ENCODE results near the gene TFPI2.

Gene TFPI2

DNA sequence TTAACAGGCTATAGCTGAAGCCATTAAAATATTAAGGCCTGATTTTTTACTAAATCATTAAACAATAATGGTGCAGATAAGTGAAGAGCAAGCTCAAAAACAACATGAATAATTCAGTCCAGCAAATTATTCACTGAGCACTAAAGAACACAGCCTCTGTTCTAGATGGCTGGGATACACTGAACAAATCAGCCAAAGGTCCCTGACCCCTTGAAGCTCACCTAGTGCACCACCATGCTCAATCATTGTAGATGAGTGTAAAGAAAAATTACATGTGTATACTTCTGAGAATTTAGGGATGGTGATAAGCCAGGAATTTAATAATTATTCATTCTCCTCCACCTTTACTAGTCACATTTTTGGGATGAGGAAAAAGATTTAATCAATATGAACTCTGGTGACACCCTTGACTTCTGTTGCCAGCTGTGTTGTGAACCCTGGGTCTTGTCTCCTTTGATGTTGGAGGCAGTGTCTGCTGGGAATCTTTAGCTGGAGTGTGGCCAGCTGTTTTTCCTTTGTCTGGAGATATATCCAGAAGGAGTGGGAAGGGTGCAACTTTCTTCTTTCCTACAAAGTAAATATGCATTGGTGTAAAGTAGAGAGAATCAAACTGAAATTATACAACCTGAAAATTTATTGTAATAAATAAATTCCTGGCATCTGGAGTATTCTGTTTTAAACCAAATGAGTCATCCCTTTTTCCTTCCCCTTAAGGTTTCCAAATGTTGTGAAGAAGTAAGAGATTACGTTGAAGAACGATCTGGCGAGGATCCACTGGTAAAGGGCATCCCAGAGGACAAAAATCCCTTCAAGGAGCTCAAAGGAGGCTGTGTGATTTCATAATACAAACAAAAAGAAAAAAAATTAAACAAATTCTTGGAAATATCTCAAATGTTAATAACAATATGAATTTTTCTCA is 19.8 kb upstream of the TFPI2 start:
- DNase-seq (ENCODE audit: low read depth in 3 of 3, low spot score in 1 of 3) = no peak

DNA sequence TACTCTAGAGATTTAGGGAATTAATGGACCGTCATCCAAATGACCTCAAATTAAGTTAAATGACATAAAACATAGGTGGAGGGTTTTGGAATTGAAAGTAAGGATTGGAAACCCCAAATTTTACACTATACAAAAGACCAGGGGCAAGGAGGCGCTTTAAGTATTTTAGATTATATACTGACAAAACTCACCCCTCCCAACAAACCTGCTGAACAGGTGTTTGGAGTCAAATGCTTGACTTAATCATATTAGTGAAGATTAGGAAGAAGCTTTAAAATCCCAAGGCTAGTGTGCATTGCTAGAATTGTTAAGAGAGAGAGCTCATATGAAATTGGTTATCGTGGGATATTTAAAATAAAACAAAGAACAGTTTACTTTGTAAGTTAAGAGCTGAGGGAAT is 15.7 kb upstream of the TFPI2 start, which contains the start of gene GNGT1:
Gene GNGT1 (plus strand): TSS at position 301 of the 400 bp plus-strand sequence. CDS start 180 bp downstream, outside the sequence.
- no peak for DNase-seq (ENCODE audit: low read depth in 3 of 3, low spot score in 1 of 3)

DNA sequence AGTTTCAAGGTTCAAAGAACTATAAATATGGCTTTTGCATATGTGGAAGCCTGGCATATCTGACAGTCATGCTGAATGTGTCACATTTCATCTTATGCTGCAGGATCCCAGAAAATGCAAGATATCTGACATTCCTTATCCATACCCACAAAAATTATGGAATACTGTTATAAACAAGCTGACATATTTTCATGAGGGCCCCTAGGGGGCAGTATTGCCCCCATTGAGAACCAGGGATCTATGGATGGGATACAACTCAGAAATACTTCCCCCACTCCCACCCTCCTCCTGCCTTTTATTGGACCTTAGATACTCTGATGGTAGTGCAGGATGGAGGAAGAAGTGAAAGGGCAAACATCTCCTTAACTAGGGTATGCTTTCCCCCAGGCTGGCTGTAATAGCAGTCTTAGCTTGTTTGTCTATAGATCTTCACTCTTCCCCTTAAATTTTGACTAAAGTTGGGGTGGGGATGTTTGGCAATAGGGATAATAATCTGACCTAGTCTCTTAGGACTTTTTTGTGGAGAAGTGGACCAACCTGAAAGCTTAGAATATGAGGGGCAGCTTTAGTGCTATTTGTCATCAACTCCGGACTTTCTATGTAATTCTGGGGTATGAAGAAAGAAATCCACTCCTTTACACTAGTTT is 12.3 kb upstream of the TFPI2 start:
- no peak for DNase-seq (ENCODE audit: low read depth in 3 of 3, low spot score in 1 of 3)

DNA sequence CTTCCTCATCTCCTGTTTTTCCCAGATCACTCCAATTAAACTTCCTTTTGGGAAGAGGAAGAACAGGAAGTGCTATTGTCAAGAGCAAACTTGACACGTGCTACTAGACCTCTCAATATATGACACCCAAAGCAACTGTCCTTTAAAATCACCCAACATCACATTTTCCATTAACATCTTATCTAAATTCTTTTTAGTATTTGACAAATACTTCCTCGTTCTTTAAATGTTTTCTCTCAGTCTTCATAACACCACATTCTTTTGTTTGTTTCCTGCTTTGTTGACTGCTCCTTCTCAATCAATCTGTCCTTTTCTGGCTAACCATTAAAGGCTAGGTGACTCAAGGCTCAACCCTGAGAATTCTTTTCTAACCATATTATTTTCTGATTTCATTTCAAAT is 7.1 kb upstream of the TFPI2 start:
- DNase-seq (ENCODE audit: low read depth in 3 of 3, low spot score in 1 of 3) = no peak

DNA sequence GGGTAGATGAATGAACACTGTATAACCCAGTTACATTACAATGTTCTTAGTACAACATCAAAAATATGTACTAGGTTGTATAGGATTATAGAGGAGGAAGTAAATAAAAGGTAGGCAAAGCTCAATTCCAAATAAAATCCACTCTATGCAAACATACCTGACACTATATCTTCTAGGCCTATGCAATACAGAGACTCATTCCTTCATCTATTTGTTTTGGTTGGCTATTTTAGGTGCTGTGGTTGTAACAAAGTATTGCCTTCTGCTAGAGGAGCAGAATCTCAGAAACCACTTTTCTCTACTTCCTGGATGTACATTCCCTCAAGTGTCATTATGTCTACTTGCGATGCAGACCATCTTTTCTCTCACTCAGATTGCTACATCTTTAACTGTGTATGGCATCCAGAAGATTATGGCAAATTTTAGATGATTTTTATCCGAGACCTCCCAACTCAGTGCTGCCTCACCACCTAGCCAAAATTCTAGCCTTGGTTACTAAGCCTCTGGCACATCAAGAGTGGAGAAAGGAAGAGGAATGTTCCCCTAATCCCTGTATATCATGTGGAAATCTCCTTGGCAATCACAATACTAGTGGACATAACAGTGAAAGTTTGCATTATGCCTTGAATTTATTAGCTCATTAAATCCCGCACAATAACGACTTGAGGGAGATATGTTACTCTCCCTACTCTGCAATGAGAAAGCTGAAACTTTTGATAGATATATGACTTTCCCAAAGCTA is 5.5 kb upstream of the TFPI2 start:
- no peak for DNase-seq (ENCODE audit: low read depth in 3 of 3, low spot score in 1 of 3)

DNA sequence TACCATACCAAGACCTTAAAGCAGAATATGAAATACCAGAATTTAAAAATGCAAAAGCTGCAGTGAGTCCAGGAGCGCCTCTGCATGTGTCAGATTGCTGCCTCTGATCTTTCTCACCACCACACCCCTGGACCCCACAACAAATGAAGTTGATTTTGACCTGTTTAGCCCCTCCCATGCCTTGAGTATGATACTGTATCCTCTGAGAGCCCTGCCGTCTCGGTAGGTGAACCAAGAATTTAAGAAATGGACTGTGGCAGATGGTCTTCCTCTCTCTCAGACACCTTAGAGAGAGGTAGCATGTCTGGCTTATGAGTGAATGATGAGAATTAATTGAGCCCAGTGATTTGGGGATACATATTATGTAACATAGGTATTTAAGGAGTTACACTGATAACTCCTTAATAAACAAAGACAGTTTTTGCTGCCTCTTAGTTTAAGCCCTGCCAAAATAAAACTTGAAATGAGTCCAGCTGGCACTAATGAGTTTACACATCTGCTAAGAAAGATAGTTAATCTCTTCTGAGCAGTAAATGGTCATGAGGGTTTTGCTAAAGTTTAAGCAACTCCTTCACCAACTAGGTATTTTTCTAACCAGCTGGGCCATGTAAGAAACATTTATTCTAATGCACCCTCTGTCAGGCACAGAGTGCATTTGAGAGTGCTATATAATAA is 4.5 kb upstream of the TFPI2 start:
- no peak for DNase-seq (ENCODE audit: low read depth in 3 of 3, low spot score in 1 of 3)

DNA sequence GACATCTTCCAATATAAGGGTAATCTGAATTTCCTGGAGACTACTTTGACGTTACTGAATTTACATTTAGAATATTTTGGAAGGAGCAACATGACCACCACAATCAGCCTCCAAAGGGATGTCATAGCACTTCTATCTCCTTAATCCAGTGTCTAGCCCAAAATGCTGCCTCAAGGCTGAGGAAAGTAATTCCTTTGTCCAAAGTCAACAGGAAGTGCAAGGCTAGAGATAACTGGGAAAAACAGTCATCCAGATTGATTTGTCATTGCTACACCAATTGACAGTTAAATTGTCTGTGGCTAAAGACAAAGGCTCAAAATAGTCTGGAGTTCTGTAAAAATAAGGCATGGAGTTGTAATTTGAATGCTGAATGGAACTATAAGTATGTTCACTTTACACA is 3.9 kb upstream of the TFPI2 start:
- DNase-seq (ENCODE audit: low read depth in 3 of 3, low spot score in 1 of 3) = no peak

DNA sequence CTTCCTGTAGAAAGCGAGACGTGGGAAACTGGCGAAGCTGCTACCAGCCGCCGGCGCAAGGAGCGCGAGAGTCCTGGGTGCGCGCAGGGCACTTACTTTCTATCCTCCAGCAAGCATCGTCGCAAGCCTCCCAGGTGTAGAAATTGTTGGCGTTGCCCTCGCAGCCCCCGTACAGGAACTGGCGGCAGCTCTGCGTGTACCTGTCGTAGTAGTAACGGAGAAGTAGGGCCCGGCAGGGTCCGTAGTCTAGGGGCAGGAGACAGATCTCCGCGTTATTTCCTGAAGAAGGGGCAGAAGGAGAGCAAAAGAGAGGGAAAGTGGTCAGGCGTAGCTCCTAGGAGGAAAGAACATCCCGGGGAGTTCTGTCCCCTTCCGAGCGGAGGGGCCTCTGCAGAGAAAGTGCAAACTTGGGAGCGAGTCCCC is 501 bp downstream of the TFPI2 start:
- no peak for DNase-seq (ENCODE audit: low read depth in 3 of 3, low spot score in 1 of 3)

DNA sequence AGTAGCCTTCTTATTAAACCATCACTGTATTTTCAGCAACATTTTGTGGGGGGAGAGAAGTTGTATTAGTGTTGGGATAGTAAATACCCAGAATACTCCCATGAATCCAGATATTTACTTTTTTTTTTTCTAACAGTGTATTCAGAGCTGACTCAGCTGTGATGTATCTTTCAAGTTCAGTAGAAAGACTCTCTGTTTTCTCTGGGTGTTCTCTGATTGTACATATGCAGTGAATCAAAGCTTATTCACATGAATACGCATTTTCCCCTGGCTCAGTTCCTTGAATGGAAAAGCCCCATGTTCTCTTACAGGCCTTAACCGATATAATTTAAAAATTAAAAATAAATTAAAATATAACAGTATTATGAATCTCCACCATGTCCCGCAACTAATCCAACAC is 1.3 kb downstream of the TFPI2 start:
- no peak for DNase-seq (ENCODE audit: low read depth in 3 of 3, low spot score in 1 of 3)

DNA sequence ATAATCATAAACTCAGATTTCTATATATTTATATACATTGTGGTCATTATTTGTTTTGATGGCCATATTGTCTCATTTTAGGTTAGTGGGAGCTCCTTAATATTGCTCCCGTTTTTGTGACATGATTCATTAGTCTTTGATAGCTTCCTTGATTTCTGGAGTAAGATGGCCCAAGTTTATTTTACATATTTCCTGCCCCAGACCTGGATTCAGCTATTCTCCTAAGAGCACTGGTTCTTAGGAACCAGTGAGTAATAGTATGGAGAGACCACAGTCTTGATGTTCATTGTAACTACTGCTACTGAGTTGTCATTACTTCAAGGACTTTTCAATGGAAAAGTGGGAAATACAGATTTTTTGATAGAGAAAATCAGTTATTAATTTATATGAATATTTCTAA is 6.0 kb downstream of the TFPI2 start:
- no peak for DNase-seq (ENCODE audit: low read depth in 3 of 3, low spot score in 1 of 3)

DNA sequence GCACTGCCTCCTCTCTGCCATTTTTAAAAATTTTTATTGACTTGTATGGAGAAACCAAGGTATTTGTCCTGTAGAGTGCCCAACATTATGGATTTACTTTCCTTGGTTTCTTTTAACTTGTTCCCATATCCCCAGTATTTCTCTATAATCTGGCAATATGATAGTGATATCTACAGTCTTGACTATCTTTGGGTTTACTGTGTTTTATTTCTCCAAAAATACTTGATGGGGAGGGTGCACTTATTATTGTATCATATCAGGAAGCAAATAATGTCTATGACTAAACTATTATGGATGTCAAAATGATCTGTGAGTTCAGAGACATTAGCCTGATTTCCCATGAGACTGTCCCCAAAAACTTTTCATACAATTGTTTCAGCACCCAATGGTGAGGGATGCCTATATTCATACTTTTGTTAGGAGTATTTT is 6.6 kb downstream of the TFPI2 start:
- no peak for DNase-seq (ENCODE audit: low read depth in 3 of 3, low spot score in 1 of 3)

DNA sequence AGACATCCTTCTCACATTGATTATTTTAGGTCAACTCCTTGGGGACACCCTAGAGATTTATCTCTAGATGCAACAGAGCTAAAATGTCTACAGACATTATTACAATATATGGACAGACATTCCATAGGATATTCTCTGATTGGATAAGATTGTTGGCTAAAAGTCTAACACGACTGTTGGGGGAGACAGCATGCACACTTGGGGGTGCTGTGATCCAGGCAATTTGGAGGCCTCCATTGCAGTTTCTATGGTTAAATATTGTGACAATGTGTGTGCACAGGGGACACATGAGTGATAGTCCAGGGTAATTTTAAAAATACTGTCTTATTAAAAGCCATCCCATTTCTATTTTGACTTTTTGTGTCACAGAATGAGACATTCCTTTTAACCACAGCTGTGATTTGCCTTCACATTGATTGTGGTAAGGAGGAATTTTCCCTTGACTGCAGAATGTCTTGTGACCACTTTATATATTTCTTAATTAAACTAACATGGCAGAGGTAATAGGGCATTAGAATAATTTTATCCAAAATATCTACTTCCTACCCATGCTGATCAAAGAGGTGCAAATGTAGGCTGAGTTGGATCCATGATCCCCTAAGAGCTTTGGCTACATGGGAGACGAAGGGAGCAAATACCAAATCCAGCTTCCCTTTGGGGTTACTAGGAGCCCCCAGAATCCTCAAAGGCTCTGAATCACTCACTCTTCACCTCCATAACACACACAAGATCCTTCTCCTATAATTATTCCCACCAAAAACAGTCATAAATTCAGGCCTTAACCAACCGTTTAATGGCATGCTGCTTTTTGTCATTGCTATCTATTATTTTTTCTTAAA is 7.3 kb downstream of the TFPI2 start:
- no peak for DNase-seq (ENCODE audit: low read depth in 3 of 3, low spot score in 1 of 3)

DNA sequence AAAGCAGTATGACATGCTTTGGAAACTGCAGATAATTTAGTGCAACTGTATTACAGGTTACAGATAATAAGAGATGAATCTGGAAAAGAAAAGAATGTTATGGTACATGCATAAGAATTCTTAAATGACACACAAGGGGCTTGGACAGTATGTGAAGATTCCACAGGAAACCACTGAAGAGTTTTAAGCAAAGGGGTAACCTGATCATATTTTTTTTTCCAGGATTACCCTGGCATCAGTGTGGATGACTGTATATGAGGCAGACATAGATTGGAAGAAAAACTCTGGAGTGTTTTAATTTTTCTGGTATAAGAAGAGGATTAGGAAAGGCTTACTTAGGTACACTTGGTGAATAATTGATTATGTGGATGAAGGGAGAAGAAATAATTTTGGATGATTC is 8.1 kb downstream of the TFPI2 start:
- DNase-seq (ENCODE audit: low read depth in 3 of 3, low spot score in 1 of 3) = no peak

DNA sequence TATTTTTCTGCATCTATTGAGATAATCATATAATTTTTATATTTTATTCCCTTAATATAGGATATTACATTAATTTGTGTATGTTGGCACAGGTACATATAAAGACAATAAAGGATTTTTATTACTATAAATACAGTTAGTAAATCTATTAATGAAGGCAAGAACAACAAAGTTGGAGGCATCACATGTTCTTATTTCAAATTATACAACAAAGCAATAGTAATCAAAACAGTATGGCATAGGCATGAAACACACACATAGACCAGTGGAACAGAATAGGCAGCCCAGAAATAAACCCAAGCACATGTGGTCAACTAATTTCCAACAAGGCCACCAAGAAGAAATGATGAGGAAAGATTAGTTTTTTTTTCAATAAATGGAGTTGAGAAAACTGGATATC is 11.2 kb downstream of the TFPI2 start:
- DNase-seq (ENCODE audit: low read depth in 3 of 3, low spot score in 1 of 3) = no peak

DNA sequence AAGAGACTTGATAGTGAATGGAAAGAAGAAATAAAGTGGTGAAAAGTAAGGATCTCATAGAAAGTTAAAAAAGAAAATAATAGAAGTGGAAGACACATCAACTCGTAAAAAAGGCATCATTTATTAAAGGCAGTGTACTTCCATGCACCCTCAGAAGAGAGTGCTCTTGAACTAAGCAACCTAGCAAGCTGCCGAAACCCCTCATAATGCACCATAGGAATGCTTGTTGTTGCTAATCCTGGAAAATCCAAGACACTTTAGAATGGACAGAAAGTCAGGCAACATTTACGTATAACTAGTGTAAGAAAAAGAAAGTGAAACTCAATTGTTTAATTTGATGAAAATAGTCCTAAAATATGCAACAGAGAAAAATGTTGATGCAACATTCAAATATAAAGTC is 12.8 kb downstream of the TFPI2 start:
- no peak for DNase-seq (ENCODE audit: low read depth in 3 of 3, low spot score in 1 of 3)

DNA sequence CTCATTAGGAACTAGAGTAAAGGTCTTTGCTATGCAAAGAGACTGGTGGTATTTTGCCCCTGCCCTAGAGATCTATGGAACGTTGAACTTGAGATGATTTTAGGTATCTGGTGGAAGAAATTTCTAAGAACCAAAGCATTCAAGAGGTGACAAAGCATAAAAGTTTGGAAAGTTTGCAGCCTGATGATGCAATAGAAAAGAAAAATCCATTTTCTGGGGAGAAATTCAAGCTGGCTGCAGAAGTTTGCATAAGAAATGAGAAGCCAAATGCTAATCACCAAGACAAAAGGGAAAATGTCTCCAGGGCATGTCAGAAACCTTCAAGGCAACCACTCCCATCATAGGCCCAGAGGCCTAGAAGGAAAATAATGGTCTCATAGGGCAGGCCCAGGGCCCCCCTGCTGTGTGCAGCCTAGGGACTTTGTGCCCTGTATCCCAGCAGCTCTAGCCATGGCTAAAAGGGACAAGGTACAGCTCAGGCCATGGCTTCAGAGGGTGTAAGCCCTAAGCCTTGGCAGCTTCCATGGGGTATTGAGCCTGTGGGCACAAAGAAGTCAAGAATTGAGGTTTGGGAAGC is 16.5 kb downstream of the TFPI2 start:
- no peak for DNase-seq (ENCODE audit: low read depth in 3 of 3, low spot score in 1 of 3)

DNA sequence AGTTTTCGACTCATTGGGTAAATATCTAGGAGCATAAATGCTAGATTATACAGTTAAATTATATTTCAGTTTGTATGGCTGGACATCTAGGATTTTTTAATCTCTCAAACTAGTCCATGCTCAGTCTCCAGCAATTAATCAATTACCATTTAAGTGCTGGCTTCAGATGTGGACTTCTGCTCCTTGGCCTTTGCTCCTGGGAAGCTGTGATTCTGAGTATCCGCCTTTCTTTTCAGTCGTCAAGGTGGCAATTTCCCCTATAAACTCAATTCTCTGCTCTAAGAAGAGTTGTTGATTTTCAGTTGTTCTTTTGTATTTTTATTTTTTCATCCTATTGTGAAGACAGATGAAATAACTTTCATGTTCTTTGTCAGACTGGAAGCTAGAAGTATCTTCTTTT is 23.7 kb downstream of the TFPI2 start:
- no peak for DNase-seq (ENCODE audit: low read depth in 3 of 3, low spot score in 1 of 3)

DNA sequence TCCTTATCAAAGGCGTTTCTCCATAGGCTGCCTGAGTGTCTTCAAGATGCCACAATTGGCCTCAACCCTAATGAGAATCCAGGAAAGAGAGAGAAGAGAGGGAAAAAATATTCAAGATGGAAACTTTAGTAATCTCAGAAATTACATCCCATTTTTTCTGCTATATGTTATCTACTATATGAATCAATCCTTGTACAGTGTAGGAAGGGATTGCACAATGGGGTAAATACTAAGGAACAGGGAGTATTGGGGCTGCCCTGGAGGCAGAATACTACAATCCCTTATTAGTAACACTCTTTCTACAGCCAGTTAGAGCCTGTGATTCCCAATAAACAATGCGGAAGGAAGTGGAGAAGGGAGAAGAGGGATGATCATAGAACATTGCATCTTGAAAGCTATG is 27.9 kb downstream of the TFPI2 start:
- no peak for DNase-seq (ENCODE audit: low read depth in 3 of 3, low spot score in 1 of 3)

DNA sequence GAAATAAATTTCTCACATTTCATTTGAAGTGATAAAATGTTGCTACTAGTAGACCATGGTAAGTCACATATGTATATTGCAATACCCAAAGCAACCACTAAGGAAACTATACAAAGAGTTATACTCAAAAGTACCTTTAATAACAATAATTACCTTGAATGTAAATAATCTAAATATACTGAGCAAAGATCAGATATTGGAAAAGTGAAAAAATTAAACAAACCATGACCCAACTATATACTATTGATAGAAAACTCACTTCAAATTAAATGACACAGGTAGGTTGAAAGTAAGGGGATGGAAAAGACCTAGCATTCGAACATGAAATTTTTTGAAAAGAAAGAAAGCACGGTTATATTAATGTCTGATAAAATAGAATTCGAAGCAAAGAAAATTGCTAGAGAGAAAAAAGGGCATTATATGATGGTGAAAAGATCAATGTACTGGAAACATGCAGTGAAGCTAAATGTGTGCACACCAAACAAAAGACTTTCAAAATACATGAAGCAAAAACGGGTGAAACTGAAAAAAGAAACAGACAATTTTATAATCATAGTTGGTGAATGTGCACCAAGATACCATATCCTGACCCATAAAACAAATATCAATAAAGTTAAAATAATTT is 29.1 kb downstream of the TFPI2 start:
- DNase-seq (ENCODE audit: low read depth in 3 of 3, low spot score in 1 of 3) = no peak

DNA sequence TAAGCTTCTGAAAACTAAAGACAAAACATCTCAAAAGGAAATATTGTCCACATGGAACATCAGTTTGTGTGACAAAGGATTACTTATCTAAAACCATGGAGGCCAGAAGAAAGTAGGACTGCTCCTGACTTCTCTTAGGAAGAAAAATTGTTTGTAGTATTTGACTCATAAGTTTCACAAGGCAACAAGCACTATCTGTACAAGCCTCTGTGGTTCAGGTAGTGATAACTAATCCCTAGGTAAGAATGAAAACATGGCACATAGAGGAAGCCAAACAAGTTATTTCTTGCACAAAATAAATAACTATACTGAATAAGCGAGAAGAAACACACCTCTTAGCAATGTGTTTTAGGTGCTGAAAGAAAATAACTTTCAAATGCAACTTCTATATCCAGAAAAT is 30.3 kb downstream of the TFPI2 start:
- DNase-seq (ENCODE audit: low read depth in 3 of 3, low spot score in 1 of 3) = no peak
